ENCODE data around the gene RMND1.
"Not testable (repeated sequence)": the region's sequence is repeated elsewhere in the genome, so short reads cannot be mapped to it uniquely, and the experiment has no call there.

The RMND1 gene

DNA sequence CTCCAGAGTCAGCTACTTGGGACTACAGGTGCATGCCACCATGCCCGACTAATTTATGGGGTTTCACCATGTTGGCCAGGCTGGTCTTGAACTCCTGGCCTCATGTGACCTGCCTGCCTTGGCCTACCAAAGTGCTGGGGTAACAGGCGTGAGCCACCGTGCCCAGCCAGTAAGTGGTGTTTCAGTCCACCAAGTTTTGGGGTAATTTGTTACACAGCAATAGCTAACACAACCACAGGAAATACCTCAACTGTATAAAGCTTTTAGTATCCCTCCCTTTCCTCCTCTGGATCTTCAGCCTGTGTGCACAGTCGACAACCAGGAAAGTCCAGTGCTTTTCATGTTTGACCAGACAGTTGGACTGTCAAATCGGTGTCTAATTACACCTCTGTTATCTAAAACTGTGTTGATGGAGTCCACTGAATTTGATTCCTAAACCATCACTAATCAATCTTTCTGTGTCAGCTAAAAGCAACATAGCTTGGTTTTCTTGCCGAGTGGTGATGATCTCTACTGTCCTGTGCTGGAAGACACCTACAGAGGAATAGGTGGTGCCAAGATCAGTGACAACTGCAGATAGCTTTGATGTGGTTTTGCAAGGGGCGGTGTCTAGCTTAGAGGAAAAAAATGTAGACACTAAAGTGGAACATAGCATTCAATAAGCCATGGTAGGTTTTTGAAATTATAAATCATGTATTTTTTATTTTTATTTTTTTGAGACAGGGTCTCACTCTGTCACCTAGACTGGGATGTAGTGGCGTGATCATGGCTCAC lies 38.4 kb downstream of the RMND1 start:
- DNase-seq, result peak; percentile 33

DNA sequence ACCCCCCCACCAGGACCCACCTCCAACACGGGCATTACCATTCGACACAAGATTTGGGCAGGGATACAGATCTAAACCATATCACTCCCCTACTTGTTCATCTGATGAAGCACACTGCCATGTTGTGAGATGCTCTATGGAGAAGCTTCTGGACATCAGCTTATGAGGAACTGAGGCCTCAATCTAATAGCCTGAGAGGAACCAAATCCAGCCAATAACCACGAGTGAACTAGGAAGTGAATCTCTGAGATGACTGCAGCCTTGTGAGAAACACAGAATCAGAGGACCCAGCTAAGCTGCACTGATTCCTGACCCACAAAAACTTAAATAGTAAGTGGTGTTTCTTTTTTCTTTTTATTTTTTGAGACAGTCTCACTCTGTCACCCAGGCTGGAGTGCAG lies 39.0 kb downstream of the RMND1 start:
- DNase-seq, result no peak

- DNase-seq, result no peak
These were observed 42.2 kb downstream of the RMND1 start for GRCh38 chr6:151409679-151410078.

- DNase-seq, result no peak
These were observed 42.7 kb downstream of the RMND1 start for GRCh38 chr6:151409260-151409659.

GRCh38 chr6:151408858-151409257 lies 43.1 kb downstream of the RMND1 start:
- DNase-seq, result no peak

DNA sequence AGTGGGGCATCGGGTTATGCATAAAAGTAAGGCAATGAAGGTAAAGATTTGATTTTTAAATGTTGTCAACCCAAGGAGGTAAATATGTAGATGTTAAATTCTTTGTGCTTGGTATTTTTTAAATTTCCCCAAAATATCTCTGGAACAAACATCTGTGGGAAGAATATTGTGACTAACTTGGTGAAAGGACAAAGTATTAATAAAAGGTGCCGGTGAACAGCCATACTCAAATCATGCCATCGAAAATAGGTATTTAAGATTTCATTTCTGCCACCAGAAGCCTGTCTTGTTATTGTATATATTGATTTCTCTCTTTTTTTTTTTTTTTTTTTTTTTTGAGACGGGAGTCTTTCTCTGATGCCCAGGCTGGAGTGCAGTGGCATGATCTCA lies 48.0 kb downstream of the RMND1 start:
- DNase-seq, result no peak

DNA sequence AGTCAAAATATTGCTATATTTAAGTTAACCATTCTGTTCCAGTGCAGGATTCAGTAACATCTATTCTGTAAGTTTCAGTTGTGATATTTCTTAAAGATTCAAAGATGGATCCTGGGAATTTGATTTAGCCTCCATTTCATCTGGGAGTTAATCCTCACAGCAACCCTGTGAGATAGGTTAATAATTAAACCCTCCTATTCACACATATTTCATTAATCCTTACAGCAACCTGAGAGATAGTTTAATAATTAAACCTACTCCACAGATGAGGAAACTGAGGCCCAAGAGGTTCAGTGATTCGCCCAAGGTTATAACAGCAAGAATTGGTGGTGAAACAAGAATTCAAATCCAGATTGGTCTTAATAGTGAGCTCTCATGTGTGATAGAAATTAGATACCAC lies 49.7 kb downstream of the RMND1 start:
- no peak for DNase-seq

GRCh38 chr6:151400473-151400872 lies 51.5 kb downstream of the RMND1 start:
- DNase-seq, result no peak

DNA sequence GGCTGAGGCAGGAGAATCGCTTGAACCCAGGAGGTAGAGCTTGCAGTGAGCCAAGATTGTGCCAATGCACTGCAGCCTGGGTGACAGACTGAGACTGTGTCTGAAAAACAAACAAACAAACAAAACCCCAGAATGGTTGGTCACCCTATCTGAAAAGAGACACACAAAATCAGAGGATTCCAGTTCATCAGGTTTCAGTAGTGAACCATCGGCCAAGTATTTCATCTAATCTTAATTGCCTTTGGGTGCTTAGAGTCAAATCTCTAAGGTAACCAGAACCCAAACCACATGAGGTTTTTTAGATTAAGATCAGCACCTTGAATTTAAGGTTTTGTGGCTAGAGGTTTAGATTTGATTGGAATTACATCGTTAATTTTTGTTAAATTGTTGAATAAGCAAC lies 52.2 kb downstream of the RMND1 start:
- DNase-seq, result no peak

DNA sequence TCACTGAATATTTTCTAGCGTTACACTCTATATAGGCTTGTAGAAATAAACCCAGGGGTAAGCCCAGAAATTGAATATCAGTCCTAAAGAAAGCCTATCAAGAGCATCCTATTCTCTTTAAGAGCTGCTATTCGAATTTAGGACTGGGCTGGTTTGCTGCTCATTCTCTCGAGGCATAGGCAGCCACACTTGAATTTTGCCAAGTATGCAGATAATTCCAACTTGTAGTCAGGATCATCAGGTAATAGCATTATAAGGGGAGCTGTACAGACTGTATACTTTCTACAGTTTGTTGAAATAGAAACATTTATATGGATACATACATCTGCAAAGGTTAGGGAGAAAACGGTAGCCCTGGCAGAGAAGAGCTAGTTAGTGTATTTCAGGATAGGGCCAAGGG lies 58.5 kb downstream of the RMND1 start:
- DNase-seq, result no peak

DNA sequence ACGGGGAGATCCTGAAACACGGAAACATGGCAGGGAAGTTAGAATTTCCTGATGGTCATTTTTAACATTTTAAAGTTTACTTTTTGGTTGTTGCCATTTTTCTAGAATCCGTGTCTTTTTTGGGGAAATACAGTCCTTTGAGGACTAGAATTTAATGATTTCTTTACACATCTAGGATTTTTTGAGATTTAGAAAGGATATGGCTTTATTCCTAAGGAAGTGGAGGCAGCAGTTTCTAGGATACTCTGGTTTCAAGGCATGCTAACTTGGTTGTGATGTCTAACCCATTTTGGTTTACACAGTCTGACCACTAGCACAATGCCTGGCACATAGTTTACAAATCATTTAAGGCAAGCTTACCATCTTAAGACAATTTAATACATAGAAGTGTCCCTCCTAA lies 59.5 kb downstream of the RMND1 start:
- DNase-seq, result no peak

- DNase-seq, result peak; percentile 69
These were observed 60.2 kb downstream of the RMND1 start, which contains the start of gene ZBTB2 for GRCh38 chr6:151391471-151392413. ZBTB2 (minus strand) TSS chr6:151391559; CDS start chr6:151373637, 17,922 bp downstream.

DNA sequence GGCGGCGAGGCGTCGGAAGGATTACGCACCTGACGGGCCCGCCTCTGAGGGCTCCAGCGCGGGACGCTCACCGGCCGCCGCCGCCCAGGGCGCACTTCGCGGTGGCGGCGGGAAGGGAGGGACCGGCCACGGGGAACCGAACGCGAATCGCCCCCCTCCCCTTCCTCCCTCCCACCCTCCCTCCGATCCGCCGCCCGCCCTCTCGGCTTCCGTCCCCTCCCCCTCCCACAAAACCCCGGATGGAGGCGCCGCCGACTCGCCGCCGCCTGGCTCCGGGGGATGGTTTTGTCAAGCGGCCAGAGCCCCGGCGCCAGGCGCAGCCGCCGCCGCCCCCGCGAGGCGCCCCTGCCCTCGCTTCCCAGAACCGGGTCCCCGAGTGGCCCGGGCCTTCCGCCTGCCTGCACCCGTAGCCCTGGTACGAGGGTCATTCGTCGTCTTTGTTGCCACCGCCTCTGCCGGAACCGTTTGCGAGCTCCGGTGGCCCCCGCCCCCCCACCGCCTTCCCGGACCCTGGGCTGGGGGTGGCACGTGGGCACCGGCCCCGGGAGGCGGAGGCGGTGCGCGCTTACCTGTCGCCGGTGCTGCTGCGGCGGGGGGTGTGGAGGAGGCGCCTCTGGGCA lies 61.0 kb downstream of the RMND1 start:
- peak; percentile 84 for DNase-seq

DNA sequence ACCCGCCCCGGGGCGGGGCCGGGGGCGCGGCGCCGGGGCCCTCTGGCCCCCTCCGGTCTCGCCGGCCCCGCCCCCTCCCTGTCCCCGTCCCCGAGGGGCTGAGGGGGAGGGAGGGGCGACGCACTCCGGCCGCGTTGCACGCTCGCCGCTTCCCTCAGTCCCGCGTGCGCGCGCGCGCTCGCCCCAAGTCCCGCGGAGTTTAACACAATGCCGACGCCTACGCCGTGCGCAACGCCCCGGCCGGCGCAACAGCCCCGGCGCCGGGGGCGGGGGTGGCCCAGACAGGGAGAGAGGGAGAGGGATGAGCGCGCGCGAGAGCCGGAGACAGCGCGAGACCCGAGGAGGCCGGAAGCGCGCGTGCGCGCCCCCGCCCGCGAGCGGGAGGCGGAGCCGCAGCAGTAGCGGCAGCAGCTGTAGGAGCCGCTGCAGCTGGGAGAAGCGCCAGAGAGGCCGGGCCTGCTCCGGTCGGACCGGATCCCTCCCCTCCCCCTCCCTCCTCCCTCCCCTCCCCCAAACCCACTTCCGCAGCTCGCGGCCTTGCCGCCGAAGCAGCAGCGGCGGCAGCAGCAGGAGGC lies 61.6 kb downstream of the RMND1 start:
- DNase-seq, result peak; percentile 98

GRCh38 chr6:151389618-151390275 lies 62.2 kb downstream of the RMND1 start:
- DNase-seq, result no peak

- no peak for DNase-seq
These were observed 62.8 kb downstream of the RMND1 start for GRCh38 chr6:151388997-151389617.

DNA sequence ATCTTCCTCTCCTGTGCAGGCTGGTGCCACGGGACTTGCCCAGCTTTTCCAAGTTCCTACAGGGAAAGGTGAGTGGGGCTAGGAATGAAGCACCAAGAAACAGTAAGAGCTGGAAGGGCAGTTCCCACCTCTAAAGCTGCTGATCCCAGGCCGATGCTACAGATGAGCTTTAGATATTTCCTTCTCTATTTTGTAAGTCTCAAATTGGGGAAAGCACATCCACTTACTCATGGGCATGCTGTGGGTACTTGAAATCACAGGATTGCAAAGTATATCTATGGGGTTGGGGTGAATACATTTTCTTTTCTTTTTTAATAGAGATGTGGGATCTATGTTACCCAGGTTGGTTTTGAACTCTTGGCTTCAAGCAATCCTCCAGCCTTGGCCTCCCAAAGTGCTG lies 63.7 kb downstream of the RMND1 start:
- DNase-seq, result no peak

DNA sequence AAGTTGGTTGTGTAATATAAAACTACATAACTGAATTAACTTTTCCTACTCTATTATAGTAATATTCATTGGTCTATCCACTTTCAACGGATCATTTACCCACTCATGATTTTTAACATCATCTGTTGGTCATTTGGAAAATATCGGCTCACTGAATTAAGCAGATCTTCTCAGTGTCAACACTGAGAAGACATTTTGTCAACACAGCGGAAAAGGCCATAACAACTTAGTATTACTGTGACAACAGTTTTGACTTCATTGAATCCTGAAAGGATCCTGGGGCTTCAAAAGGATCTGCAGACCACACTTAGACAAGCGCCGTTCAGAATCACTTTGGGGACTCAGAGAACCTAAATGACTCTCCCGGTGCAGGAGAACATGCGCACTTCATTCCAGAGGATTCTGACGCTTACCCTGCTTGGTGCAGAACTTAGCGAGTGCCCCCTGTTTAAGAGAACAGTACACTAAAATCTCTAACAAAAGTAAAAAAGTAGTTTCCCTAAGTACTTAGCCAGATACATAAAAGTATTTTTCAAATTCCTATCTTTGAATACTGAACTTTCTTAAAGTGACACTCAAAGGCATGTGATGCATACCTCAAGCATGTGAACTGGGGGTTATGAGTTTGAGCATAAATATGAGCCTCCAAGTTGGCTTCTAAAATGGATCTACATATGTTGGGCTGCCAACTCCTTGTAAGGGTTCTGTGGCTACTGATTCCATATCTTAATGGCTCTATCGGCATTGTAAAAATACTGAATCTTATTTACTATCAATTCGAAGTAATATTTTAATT lies 64.6 kb downstream of the RMND1 start:
- no peak for DNase-seq

GRCh38 chr6:151385177-151385576 lies 66.7 kb downstream of the RMND1 start:
- DNase-seq, result no peak

- DNase-seq, result no peak
These were observed 67.8 kb downstream of the RMND1 start for GRCh38 chr6:151384151-151384550.

- DNase-seq, result not testable (repeated sequence)
These were observed 69.3 kb downstream of the RMND1 start for GRCh38 chr6:151382631-151383030.
